Dermis microvascular lymphatic vessel endothelial cell (primary cell): ENCODE data around the gene NOP10. TPM values are rescaled to one million over a fixed set of nuclear protein-coding genes. Genes with fewer than 3 reads are reported as not detected.
"Not testable (repeated sequence)": the region's sequence is repeated elsewhere in the genome, so short reads cannot be mapped to it uniquely, and the experiment has no call there.

ENCODE experiments used
- DNase-seq, 2 donors: peaks; one replicate each; pipeline versions ENCODE4 v3.0.0 to v3.0.0-alpha.2; 2010; ENCODE audit warnings: low read depth in 2 of 2
- total RNA-seq: library from RNA; depleted of rRNA; stranded (reverse); fragments of >200 nt; gene quantifications from 2 replicates; pipeline ENCODE4 v1.2.1, GENCODE V29; 2014

NOP10 gene
- total RNA-seq = 162 and 212 TPM in 2 replicates

- DNase-seq = peak; percentile 93 to 96
Observed at GRCh38 chr15:34342737-34343575, at the start of gene NOP10, which contains the start of gene NUTM1. Gene NOP10, minus strand, starts transcription at chr15:34343136. Its CDS starts 63 bp downstream, at chr15:34343073. Gene NUTM1, plus strand, starts transcription at chr15:34343315. Its CDS starts 382 bp downstream, at chr15:34343697.

GRCh38 chr15:34389594-34390086 lies 46.7 kb upstream of the NOP10 start:
- not testable (repeated sequence) for DNase-seq

GRCh38 chr15:34381829-34382521 lies 39.0 kb upstream of the NOP10 start:
- DNase-seq = not testable (repeated sequence)

GRCh38 chr15:34380491-34380890 lies 37.6 kb upstream of the NOP10 start:
- DNase-seq = not testable (repeated sequence)

GRCh38 chr15:34376856-34377255 lies 33.9 kb upstream of the NOP10 start:
- no peak for DNase-seq

- not testable (repeated sequence) for DNase-seq
Observed at GRCh38 chr15:34375541-34375940, 32.6 kb upstream of the NOP10 start.

- no peak for DNase-seq
Observed at GRCh38 chr15:34374816-34375215, 31.9 kb upstream of the NOP10 start.

- no peak for DNase-seq
Observed at GRCh38 chr15:34373951-34374350, 31.0 kb upstream of the NOP10 start.

GRCh38 chr15:34370643-34371042 lies 27.7 kb upstream of the NOP10 start:
- DNase-seq = no peak

GRCh38 chr15:34370129-34370528 lies 27.2 kb upstream of the NOP10 start:
- no peak for DNase-seq

- DNase-seq = peak; percentile 48 to 87
Observed at GRCh38 chr15:34367101-34368081, 24.5 kb upstream of the NOP10 start, which contains the start of gene LPCAT4. Gene LPCAT4, minus strand, starts transcription at chr15:34367196. Its CDS starts 96 bp downstream, at chr15:34367100.

GRCh38 chr15:34366271-34367065 lies 23.5 kb upstream of the NOP10 start:
- peak in 1 of 2 donors; percentile 37 for DNase-seq

- DNase-seq = no peak
Observed at GRCh38 chr15:34365836-34366235, 22.9 kb upstream of the NOP10 start.

- DNase-seq = no peak
Observed at GRCh38 chr15:34365091-34365825, 22.3 kb upstream of the NOP10 start.

GRCh38 chr15:34364041-34364440 lies 21.1 kb upstream of the NOP10 start:
- DNase-seq = no peak

GRCh38 chr15:34362047-34362773 lies 19.3 kb upstream of the NOP10 start:
- DNase-seq = no peak

- no peak for DNase-seq
Observed at GRCh38 chr15:34361278-34361677, 18.3 kb upstream of the NOP10 start.

- no peak for DNase-seq
Observed at GRCh38 chr15:34360298-34360697, 17.4 kb upstream of the NOP10 start.

- DNase-seq = no peak
Observed at GRCh38 chr15:34359416-34359815, 16.5 kb upstream of the NOP10 start.
